PFSK-1 (cell line): ENCODE results near the gene KREMEN2.

Source experiments
- FOXP2 ChIP-seq: optimal IDR thresholded peaks from 2 replicates; pipeline ENCODE3; 2011; ENCODE audit warnings: borderline replicate concordance, control low read depth, inconsistent platforms; ENCODE audit not compliant: insufficient read depth; ENCODE audit errors: extremely low read length, extremely low read depth
- POLR2AphosphoS5 ChIP-seq: IDR thresholded peaks from 2 replicates; pipeline ENCODE4 v1.6.1; 2012; ENCODE audit warnings: low read depth, mild to moderate bottlenecking, control low read depth, low read length, moderate library complexity
- SIN3A ChIP-seq: IDR thresholded peaks from 2 replicates; pipeline ENCODE4 v1.6.1; 2012; ENCODE audit warnings: mild to moderate bottlenecking, low read length, moderate library complexity, borderline replicate concordance; ENCODE audit not compliant: insufficient read depth
- TAF1 ChIP-seq: IDR thresholded peaks from 2 replicates; pipeline ENCODE4 v1.6.1; 2012; ENCODE audit warnings: low read length, control low read depth, borderline replicate concordance; ENCODE audit not compliant: insufficient read depth
- TF ChIP-seq, protein P1 (sequence below), 2 experiments: IDR thresholded peaks; 2 replicates each; pipeline versions ENCODE4 v1.6.1 to v1.8.0; 2011 to 2012; ENCODE audit warnings: low read depth in 2 of 2, low read length in 2 of 2, control low read depth in 1 of 2, inconsistent platforms in 1 of 2, mild to moderate bottlenecking in 1 of 2, moderate library complexity in 1 of 2; ENCODE audit not compliant: insufficient read depth in 1 of 2

The KREMEN2 gene

DNA sequence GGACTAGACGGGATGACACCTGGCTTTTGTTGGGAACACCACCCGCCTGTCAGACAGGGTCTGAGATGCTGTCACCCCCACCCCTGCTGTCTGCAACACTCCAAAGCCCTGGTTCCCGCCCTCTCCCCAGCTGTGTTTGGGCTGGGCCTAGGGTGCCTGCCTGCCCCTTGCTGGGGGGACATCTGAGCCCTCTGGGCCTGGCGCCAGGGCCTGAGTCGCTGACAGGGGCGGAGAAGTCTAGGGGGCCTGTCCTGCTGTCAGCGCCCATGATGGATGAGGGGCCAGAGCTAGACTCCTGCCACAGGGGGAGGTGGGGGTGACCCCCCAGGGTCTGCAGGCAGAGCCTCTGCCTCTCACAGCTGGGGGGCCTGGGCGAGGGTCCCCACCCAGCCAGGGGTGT is 23.8 kb downstream of the KREMEN2 start:
- no peak for TF ChIP-seq POLR2AphosphoS5
- TF ChIP-seq, protein P1, sequence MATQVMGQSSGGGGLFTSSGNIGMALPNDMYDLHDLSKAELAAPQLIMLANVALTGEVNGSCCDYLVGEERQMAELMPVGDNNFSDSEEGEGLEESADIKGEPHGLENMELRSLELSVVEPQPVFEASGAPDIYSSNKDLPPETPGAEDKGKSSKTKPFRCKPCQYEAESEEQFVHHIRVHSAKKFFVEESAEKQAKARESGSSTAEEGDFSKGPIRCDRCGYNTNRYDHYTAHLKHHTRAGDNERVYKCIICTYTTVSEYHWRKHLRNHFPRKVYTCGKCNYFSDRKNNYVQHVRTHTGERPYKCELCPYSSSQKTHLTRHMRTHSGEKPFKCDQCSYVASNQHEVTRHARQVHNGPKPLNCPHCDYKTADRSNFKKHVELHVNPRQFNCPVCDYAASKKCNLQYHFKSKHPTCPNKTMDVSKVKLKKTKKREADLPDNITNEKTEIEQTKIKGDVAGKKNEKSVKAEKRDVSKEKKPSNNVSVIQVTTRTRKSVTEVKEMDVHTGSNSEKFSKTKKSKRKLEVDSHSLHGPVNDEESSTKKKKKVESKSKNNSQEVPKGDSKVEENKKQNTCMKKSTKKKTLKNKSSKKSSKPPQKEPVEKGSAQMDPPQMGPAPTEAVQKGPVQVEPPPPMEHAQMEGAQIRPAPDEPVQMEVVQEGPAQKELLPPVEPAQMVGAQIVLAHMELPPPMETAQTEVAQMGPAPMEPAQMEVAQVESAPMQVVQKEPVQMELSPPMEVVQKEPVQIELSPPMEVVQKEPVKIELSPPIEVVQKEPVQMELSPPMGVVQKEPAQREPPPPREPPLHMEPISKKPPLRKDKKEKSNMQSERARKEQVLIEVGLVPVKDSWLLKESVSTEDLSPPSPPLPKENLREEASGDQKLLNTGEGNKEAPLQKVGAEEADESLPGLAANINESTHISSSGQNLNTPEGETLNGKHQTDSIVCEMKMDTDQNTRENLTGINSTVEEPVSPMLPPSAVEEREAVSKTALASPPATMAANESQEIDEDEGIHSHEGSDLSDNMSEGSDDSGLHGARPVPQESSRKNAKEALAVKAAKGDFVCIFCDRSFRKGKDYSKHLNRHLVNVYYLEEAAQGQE (IDR thresholded peaks at IDR 0.05; ENCODE audit: insufficient read depth in 1 of 2, low read depth in 2 of 2, low read length in 2 of 2) = no peak
- TF ChIP-seq TAF1 = no peak
- TF ChIP-seq FOXP2 = no peak
- TF ChIP-seq SIN3A = no peak

DNA sequence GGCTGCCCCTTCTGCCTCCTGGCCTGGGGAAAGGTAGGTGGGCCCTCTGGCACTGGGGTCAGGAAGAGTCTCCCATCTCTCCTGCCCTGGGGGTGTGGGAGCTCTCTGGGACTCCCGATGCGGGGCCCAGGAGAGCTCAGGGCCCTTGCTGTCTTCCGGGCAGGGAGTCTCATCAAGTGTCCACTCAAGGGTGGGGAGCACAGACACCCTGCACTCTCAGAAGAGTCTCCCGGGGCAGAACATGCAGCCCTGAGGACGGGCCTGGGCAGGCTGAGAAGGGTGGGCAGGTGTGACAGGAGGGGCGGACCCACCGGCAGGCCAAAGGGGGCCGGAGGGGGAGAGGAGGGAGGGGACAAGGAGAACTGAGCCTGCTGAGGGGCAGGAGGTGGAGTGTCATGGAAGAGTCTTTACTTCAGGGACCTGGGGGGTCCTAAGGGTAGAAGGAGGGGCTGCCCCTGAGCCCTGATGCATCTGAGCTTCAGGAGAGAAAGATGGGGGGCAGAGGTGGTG is 24.6 kb downstream of the KREMEN2 start:
- TF ChIP-seq TAF1 (no peak), FOXP2 (no peak), POLR2AphosphoS5 (no peak), SIN3A (no peak)
- TF ChIP-seq, protein P1 (IDR thresholded peaks at IDR 0.05; ENCODE audit: insufficient read depth in 1 of 2, low read depth in 2 of 2, low read length in 2 of 2) = no peak

DNA sequence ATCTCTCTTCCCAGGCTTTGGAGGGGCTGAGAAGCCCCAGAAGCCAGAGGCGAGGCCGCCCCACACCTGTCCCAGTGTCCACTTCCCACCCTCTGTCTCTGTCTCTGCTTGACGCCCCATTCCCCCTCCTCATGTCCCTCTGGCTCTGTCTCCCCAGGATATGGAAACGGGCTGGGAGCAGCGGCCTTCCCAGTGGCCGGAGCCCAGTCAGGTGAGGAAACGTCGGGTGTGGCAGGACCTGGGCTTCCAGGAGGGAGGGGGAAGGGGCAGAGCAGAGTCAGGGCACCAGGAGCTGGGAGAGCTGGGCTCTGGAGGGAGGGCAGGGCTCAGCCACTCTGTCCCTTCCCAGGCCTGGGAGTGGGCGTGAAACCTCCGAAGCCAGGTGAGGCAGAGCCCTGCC is 26.8 kb downstream of the KREMEN2 start:
- TF ChIP-seq POLR2AphosphoS5 (no peak), FOXP2 (no peak), TAF1 (no peak), SIN3A (no peak)
- TF ChIP-seq, protein P1 (IDR thresholded peaks at IDR 0.05; ENCODE audit: insufficient read depth in 1 of 2, low read depth in 2 of 2, low read length in 2 of 2) = no peak

DNA sequence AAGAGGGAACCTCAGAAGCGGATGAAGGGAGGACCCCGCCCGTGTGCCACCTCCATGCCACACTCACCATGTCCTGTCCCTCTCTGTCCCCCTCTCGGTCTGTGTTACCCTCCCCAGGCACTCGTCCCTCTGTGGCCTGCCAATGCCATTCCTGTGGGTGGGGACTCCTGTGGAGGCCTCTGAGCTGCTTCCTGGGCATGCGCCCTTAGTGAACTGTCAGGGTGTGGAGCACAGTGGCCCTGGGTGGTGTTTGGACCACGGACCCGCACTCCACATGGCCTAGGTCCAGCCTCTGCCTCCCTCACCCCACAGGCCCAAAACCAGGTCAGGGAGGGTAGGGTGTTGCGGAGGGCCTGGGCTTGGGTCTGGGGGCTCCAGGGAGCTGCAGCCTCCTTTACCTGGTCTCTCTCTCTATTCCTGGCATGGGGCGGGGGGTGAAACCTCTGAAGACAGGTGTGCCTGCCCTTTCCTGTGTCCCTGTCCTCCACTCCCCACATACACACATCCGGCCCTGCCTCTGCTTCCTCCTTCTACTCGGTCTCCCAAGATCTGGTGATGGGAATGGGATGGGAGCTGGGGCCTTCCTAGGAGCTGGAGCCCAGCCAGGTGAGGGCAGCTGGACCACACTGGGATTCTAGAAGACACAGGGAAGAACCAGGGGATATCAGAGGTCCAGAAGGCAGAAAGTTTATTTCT is 27.6 kb downstream of the KREMEN2 start:
- TF ChIP-seq POLR2AphosphoS5 = no peak
- TF ChIP-seq, protein P1 (IDR thresholded peaks at IDR 0.05; ENCODE audit: insufficient read depth in 1 of 2, low read depth in 2 of 2, low read length in 2 of 2) = no peak
- no peak for TF ChIP-seq SIN3A
- no peak for TF ChIP-seq TAF1
- TF ChIP-seq FOXP2 = no peak
